ENCODE data around the gene PICK1. TPM values are rescaled to one million over a fixed set of nuclear protein-coding genes. Genes with fewer than 3 reads are reported as not detected.

PICK1 gene
- total RNA-seq, 1 donor = 6.5 TPM

DNA sequence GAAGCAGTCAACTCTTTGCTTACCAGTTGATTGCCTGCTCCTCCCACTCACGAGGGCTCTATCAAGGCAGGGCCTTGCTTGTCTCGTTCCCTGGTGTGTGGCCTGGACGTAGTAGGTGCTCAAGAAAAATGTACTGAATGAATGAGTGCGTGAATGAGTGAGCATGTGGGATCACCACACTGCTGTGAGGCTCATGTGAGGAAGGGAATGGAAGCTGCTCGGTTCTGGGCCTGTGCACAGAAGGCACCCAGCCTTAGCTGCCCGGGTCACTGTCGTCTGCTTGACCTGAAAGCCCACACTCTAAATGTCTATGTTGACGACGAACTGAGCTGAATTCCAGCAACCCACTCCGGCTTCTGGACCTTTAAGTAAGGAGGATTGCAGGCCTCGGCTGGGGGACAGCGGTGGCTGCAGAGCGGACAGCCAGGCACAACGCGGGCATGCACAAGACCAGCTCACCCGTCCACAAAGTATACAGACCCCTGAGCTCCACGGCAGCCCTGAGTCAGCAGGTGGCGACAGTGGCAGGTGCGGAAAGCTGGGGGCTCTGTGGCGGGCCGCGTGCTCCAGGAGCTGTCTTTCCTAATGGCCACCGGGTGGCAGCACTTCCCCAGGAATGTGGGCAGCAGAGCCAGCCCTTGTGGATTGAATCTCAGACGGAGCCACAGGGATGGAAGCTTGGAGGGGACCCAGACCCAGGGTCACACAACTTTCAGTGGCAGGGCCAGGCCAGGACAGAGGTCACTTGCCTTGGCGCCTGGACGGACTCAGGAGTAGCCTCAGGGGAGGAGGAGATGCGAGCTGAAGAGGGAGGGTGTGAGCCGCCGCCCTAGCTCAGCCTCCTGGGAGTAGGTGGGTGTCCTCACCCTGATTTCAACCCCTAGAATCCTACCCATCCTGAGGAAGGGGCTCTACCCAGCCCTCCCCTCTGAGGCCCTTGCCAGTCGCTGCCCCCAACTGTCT is 5.0 kb upstream of the PICK1 start:
- no peak overlapping the region for H3K4me3 ChIP-seq (ENCODE audit: low read depth, low read length)
- DNase-seq (ENCODE audit: low read depth) = peak; percentile 72
- TF ChIP-seq, protein P1, sequence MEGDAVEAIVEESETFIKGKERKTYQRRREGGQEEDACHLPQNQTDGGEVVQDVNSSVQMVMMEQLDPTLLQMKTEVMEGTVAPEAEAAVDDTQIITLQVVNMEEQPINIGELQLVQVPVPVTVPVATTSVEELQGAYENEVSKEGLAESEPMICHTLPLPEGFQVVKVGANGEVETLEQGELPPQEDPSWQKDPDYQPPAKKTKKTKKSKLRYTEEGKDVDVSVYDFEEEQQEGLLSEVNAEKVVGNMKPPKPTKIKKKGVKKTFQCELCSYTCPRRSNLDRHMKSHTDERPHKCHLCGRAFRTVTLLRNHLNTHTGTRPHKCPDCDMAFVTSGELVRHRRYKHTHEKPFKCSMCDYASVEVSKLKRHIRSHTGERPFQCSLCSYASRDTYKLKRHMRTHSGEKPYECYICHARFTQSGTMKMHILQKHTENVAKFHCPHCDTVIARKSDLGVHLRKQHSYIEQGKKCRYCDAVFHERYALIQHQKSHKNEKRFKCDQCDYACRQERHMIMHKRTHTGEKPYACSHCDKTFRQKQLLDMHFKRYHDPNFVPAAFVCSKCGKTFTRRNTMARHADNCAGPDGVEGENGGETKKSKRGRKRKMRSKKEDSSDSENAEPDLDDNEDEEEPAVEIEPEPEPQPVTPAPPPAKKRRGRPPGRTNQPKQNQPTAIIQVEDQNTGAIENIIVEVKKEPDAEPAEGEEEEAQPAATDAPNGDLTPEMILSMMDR (IDR thresholded peaks at IDR 0.05; ENCODE audit: insufficient read depth, low read length) = peak; percentile 64

DNA sequence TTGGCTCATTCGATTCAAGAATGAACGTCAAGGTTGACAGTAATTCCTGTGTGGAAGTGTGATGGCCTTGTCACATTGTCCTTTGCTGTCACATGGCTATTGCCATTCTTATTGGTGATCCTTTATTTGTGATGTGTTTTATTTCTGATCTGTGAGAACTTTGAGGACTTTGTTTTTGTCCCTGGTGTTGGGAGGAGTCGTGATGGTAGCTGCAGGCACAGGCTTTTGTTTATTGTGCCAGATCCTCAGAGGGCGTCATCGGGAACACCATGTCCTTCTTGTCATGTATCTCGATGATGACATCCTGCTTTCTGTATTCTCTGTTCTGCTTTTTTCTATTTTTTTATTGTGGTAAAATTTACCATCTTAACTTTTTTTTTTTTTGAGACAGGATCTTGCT is 5.6 kb downstream of the PICK1 start:
- DNase-seq (ENCODE audit: low read depth) = no peak
- TF ChIP-seq, protein P1 (IDR thresholded peaks at IDR 0.05; ENCODE audit: insufficient read depth, low read length) = no peak
- no peak overlapping the region for H3K4me3 ChIP-seq (ENCODE audit: low read depth, low read length)

DNA sequence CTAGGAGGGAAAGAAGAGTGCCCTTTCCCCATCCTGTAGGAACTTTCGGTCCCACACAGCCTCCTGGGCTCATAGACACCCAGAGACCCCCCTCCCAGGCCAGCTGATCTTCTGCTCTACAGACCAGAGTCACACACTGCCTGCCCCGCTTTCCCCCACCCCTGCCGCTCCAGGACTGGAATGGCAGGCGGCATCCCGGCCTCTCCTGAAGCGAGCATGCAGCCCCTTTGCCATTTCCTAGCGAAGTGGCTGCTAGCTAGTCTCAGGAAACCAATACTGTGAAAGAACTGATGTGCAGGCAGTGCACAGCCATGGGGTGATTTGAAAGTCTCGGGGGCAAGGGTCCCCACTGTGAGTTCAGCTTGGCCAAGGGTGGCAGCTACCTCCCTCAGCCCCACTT is 8.3 kb downstream of the PICK1 start:
- no peak overlapping the region for H3K4me3 ChIP-seq (ENCODE audit: low read depth, low read length)
- TF ChIP-seq, protein P1 (IDR thresholded peaks at IDR 0.05; ENCODE audit: insufficient read depth, low read length) = no peak
- DNase-seq (ENCODE audit: low read depth) = no peak

DNA sequence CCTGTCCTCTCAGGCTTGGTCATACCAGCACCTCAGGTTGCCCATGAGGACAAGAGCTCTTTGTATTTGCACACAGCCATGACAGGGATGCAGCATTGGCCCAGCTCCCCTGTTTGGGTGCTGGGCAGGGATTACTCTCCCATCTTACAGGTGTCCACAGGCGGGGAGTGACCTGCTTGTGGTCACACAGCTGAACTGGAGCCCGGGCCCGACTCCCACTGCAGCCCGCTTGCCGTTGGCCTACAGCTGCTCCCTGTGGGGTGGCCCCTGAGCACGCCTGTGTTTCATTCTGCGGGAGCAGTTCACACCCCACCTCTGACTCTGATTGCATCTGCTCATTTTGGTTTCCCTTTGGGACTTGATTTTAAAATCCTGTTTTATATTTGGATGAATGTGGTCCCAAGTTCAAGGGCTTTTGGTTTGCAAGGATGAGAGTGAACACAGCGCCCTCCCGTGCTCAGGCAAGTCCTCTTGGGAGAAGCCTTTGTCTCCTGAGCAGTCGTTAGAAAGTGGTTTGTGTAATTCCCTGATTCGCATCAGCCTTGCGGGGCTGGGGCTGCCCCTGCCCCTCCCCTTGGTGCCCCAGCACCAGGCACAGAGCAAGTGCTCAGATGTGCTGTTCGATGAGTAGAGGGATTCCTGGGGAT is 9.3 kb downstream of the PICK1 start:
- no peak overlapping the region for H3K4me3 ChIP-seq (ENCODE audit: low read depth, low read length)
- TF ChIP-seq, protein P1 (IDR thresholded peaks at IDR 0.05; ENCODE audit: insufficient read depth, low read length) = peak; percentile 32
- peak; percentile 15 for DNase-seq (ENCODE audit: low read depth)

DNA sequence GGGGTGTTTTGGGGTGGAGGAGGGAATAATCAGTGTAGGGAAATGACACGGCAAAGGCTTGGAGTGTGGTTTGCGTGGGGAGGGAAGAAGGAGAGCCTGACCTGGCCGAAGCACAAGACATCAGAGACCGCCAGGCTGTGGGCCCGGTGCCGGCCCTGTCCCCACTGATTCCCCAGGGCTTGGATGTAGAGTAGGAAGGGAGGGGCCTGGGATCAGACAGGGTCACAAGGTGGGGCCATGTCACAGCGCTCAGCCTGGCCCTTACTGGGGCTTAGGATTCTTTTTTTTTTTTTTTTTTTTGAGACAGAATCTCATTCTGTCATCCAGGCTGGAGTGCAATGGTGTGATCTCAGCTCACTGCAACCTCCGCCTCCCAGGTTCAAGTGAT is 9.8 kb downstream of the PICK1 start:
- H3K4me3 ChIP-seq (ENCODE audit: low read depth, low read length) = no peak overlapping the region
- TF ChIP-seq, protein P1 (IDR thresholded peaks at IDR 0.05; ENCODE audit: insufficient read depth, low read length) = no peak
- peak; percentile 11 for DNase-seq (ENCODE audit: low read depth)

DNA sequence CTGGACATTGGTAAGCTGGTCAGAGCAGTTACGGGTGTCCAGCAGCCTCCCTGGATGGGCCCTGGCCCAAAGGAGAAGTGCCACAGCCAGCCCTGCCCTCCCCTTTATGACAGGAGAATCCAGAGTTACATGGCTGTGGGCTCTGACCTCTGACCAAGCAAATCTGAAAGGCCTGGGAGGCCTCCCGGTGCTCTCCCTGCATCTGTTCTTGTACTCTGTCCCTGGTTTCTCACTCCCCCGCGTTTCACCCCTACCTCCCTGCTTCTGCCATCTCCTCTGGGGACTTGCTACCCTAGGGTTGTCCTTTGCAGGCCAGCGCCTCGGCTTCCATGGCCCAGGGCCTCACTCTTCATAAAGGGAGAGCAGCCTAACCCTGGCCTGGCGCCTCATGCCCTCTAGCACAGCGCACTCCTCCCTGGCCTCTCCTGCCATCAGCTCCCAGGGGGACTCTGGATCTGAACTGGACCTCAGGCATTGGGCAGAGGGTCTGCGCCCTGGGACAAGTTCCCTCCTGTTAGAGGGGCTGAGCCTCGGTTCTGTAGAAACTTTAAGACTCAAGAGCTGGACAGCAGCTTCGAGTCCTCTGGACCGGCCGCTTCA is 10.7 kb downstream of the PICK1 start:
- DNase-seq (ENCODE audit: low read depth) = no peak
- no peak overlapping the region for H3K4me3 ChIP-seq (ENCODE audit: low read depth, low read length)
- TF ChIP-seq, protein P1 (IDR thresholded peaks at IDR 0.05; ENCODE audit: insufficient read depth, low read length) = no peak

Measured in fibroblast of the aortic adventitia (primary cell).